ENCODE measurements around the gene ANKLE1. TPM values are rescaled to one million over a fixed set of nuclear protein-coding genes. Genes with fewer than 3 reads are reported as not detected.

Gene ANKLE1
- total and polyA plus RNA-seq, 2 experiments from 2014 or later = 9.1 to 20.2 TPM

DNA sequence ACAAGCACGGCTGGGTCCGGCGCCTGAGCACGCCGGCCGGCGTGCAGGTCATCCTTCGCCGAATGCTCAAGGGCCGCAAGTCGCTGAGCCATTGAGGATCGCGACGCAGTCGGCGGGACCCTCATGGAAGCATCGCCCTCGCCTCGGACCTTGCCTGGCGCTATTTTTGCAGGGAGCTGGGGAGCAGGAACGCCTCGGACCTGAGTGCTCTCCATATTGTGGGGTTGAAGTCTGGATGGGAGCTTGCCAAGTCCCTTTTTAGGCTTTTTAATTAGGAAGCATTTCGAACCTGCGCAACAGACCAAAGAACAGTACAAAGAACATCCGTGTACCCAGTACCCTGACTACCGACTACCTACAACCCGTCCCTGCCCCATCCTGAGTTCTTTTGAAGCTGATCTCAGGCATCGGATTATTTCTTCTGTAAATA lies 24.6 kb downstream of the ANKLE1 start:
- ATAC-seq (peak; percentile 0), DNase-seq (ENCODE audit: low spot score) (peak; percentile 71)
- TF ChIP-seq EZH2phosphoT487 (IDR thresholded peaks at IDR 0.05; ENCODE audit: unreplicated experiment) (no peak), JUNB (IDR thresholded peaks at IDR 0.05; ENCODE audit: unreplicated experiment) (no peak), EZH2 (IDR thresholded peaks at IDR 0.05; ENCODE audit: low read depth, unreplicated experiment) (no peak), NANOG (IDR thresholded peaks at IDR 0.05; ENCODE audit: borderline replicate concordance) (no peak), ZNF331 (CRISPR knock-in tag; IDR thresholded peaks at IDR 0.05; ENCODE audit: low read depth) (no peak), POLR2AphosphoS5 (IDR thresholded peaks at IDR 0.05; ENCODE audit: low read depth) (no peak), ZNF114 (CRISPR knock-in tag; IDR thresholded peaks at IDR 0.05) (no peak), STAT1 (IDR thresholded peaks at IDR 0.05; ENCODE audit: unreplicated experiment) (no peak), CREB1 (CRISPR knock-in tag; IDR thresholded peaks at IDR 0.05; ENCODE audit: low read depth) (no peak)
- TF ChIP-seq, protein P1, sequence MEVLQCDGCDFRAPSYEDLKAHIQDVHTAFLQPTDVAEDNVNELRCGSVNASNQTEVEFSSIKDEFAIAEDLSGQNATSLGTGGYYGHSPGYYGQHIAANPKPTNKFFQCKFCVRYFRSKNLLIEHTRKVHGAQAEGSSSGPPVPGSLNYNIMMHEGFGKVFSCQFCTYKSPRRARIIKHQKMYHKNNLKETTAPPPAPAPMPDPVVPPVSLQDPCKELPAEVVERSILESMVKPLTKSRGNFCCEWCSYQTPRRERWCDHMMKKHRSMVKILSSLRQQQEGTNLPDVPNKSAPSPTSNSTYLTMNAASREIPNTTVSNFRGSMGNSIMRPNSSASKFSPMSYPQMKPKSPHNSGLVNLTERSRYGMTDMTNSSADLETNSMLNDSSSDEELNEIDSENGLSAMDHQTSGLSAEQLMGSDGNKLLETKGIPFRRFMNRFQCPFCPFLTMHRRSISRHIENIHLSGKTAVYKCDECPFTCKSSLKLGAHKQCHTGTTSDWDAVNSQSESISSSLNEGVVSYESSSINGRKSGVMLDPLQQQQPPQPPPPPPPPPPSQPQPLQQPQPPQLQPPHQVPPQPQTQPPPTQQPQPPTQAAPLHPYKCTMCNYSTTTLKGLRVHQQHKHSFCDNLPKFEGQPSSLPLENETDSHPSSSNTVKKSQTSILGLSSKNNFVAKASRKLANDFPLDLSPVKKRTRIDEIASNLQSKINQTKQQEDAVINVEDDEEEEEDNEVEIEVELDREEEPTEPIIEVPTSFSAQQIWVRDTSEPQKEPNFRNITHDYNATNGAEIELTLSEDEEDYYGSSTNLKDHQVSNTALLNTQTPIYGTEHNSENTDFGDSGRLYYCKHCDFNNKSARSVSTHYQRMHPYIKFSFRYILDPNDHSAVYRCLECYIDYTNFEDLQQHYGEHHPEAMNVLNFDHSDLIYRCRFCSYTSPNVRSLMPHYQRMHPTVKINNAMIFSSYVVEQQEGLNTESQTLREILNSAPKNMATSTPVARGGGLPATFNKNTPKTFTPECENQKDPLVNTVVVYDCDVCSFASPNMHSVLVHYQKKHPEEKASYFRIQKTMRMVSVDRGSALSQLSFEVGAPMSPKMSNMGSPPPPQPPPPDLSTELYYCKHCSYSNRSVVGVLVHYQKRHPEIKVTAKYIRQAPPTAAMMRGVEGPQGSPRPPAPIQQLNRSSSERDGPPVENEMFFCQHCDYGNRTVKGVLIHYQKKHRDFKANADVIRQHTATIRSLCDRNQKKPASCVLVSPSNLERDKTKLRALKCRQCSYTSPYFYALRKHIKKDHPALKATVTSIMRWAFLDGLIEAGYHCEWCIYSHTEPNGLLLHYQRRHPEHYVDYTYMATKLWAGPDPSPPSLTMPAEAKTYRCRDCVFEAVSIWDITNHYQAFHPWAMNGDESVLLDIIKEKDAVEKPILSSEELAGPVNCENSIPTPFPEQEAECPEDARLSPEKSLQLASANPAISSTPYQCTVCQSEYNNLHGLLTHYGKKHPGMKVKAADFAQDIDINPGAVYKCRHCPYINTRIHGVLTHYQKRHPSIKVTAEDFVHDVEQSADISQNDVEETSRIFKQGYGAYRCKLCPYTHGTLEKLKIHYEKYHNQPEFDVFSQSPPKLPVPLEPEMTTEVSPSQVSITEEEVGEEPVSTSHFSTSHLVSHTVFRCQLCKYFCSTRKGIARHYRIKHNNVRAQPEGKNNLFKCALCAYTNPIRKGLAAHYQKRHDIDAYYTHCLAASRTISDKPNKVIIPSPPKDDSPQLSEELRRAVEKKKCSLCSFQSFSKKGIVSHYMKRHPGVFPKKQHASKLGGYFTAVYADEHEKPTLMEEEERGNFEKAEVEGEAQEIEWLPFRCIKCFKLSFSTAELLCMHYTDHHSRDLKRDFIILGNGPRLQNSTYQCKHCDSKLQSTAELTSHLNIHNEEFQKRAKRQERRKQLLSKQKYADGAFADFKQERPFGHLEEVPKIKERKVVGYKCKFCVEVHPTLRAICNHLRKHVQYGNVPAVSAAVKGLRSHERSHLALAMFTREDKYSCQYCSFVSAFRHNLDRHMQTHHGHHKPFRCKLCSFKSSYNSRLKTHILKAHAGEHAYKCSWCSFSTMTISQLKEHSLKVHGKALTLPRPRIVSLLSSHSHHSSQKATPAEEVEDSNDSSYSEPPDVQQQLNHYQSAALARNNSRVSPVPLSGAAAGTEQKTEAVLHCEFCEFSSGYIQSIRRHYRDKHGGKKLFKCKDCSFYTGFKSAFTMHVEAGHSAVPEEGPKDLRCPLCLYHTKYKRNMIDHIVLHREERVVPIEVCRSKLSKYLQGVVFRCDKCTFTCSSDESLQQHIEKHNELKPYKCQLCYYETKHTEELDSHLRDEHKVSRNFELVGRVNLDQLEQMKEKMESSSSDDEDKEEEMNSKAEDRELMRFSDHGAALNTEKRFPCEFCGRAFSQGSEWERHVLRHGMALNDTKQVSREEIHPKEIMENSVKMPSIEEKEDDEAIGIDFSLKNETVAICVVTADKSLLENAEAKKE (CRISPR knock-in tag; IDR thresholded peaks at IDR 0.05) = no peak
- TF ChIP-seq, protein P2, sequence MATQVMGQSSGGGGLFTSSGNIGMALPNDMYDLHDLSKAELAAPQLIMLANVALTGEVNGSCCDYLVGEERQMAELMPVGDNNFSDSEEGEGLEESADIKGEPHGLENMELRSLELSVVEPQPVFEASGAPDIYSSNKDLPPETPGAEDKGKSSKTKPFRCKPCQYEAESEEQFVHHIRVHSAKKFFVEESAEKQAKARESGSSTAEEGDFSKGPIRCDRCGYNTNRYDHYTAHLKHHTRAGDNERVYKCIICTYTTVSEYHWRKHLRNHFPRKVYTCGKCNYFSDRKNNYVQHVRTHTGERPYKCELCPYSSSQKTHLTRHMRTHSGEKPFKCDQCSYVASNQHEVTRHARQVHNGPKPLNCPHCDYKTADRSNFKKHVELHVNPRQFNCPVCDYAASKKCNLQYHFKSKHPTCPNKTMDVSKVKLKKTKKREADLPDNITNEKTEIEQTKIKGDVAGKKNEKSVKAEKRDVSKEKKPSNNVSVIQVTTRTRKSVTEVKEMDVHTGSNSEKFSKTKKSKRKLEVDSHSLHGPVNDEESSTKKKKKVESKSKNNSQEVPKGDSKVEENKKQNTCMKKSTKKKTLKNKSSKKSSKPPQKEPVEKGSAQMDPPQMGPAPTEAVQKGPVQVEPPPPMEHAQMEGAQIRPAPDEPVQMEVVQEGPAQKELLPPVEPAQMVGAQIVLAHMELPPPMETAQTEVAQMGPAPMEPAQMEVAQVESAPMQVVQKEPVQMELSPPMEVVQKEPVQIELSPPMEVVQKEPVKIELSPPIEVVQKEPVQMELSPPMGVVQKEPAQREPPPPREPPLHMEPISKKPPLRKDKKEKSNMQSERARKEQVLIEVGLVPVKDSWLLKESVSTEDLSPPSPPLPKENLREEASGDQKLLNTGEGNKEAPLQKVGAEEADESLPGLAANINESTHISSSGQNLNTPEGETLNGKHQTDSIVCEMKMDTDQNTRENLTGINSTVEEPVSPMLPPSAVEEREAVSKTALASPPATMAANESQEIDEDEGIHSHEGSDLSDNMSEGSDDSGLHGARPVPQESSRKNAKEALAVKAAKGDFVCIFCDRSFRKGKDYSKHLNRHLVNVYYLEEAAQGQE (IDR thresholded peaks at IDR 0.05; ENCODE audit: unreplicated experiment) = no peak
- TF ChIP-seq, protein P3, sequence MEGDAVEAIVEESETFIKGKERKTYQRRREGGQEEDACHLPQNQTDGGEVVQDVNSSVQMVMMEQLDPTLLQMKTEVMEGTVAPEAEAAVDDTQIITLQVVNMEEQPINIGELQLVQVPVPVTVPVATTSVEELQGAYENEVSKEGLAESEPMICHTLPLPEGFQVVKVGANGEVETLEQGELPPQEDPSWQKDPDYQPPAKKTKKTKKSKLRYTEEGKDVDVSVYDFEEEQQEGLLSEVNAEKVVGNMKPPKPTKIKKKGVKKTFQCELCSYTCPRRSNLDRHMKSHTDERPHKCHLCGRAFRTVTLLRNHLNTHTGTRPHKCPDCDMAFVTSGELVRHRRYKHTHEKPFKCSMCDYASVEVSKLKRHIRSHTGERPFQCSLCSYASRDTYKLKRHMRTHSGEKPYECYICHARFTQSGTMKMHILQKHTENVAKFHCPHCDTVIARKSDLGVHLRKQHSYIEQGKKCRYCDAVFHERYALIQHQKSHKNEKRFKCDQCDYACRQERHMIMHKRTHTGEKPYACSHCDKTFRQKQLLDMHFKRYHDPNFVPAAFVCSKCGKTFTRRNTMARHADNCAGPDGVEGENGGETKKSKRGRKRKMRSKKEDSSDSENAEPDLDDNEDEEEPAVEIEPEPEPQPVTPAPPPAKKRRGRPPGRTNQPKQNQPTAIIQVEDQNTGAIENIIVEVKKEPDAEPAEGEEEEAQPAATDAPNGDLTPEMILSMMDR (conservative IDR thresholded peaks at IDR 0.05; ENCODE audit: low read depth in 2 of 2) = no peak
- TF ChIP-seq, protein P4, sequence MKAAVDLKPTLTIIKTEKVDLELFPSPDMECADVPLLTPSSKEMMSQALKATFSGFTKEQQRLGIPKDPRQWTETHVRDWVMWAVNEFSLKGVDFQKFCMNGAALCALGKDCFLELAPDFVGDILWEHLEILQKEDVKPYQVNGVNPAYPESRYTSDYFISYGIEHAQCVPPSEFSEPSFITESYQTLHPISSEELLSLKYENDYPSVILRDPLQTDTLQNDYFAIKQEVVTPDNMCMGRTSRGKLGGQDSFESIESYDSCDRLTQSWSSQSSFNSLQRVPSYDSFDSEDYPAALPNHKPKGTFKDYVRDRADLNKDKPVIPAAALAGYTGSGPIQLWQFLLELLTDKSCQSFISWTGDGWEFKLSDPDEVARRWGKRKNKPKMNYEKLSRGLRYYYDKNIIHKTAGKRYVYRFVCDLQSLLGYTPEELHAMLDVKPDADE (IDR thresholded peaks at IDR 0.05) = no peak
- Histone ChIP-seq H3K36me3 (ENCODE audit: insufficient read depth) (no peaks in the 10 kb centered on the region), H3K27ac (ENCODE audit: low read depth) (peak overlapping the region; percentile 92), H3F3A (replicated peaks; ENCODE audit: low read depth) (peaks cover 45% of the 10 kb centered on the region), H3K27me3 (ENCODE audit: insufficient read depth) (no peaks in the 10 kb centered on the region), H3K4me1 (ENCODE audit: insufficient read depth) (peaks cover 46% of the 10 kb centered on the region), H3K4me2 (peak overlapping the region; percentile 79), H3K4me3 (peak overlapping the region; percentile 91), H3K9me2 (ENCODE audit: insufficient read depth) (no peaks in the 10 kb centered on the region), H3K79me2 (replicated peaks; ENCODE audit: insufficient read depth) (peaks cover 26% of the 10 kb centered on the region), H2AFZ (0 out of 2 replicates have a peak overlapping the region, but pooled peaks have one; percentile 11), H4K20me1 (replicated peaks; ENCODE audit: insufficient read depth) (peaks cover 16% of the 10 kb centered on the region)
- peaks cover 42% of the 10 kb centered on the region for H3K4me1 Mint-ChIP-seq
- H3K9me3 Mint-ChIP-seq = no peaks in the 10 kb centered on the region; the same call in 1 of the 3 replicates
- H3K27me3 Mint-ChIP-seq (ENCODE audit: insufficient read depth, low read depth, poor library complexity) = peaks cover 31% of the 10 kb centered on the region
- peak overlapping the region; percentile 97 for H3K27ac Mint-ChIP-seq
- H3K4me3 Mint-ChIP-seq = peak overlapping the region; percentile 95
- peaks cover 10% of the 10 kb centered on the region; the same call in 2 of the 3 replicates for H3K36me3 Mint-ChIP-seq (ENCODE audit: low read depth)

Measured in GM23338 (cell line).